AG08396 (cell line): ENCODE results near the gene PCDHGB6.
"Not testable (repeated sequence)": the region's sequence is repeated elsewhere in the genome, so short reads cannot be mapped to it uniquely, and the experiment has no call there.

Experiments
- DNase-seq: peaks from one replicate; pipeline ENCODE4 v3.0.0; 2012; ENCODE audit warnings: low spot score, mixed read lengths

PCDHGB6 gene

DNA sequence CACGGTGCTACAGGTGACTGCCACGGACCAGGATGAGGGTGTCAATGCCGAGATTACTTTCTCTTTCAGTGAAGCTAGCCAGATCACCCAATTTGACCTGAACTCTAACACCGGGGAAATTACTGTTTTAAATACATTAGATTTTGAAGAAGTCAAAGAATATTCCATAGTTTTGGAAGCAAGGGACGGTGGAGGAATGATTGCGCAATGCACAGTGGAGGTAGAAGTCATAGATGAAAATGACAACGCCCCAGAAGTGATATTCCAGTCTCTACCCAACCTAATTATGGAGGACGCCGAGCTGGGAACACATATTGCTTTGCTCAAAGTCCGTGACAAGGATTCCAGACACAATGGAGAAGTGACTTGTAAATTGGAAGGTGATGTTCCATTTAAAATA lies 19.2 kb upstream of the PCDHGB6 start:
- no peak for DNase-seq

DNA sequence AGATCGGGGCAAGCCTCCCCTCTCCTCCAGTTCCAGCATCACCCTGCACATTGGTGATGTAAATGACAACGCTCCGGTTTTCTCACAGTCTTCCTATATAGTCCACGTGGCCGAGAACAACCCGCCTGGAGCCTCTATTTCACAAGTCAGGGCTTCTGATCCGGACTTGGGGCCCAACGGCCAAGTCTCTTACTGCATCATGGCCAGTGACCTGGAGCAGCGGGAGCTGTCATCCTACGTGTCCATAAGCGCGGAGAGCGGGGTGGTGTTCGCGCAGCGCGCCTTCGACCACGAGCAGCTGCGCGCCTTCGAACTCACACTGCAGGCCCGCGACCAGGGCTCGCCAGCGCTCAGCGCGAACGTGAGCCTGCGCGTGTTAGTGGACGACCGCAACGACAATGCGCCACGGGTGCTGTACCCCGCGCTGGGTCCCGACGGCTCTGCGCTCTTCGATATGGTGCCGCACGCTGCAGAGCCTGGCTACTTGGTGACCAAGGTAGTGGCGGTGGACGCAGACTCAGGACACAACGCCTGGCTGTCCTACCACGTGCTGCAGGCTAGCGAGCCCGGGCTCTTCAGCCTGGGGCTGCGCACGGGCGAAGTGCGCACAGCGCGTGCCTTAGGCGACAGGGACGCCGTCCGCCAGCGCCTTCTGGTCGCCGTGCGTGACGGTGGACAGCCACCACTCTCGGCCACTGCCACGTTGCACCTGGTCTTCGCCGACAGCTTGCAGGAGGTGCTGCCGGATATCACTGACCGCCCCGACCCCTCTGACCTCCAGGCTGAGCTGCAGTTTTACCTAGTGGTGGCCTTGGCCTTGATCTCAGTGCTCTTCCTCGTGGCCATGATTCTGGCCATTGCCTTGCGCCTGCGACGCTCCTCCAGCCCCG lies 18.4 kb upstream of the PCDHGB6 start:
- DNase-seq = no peak

DNA sequence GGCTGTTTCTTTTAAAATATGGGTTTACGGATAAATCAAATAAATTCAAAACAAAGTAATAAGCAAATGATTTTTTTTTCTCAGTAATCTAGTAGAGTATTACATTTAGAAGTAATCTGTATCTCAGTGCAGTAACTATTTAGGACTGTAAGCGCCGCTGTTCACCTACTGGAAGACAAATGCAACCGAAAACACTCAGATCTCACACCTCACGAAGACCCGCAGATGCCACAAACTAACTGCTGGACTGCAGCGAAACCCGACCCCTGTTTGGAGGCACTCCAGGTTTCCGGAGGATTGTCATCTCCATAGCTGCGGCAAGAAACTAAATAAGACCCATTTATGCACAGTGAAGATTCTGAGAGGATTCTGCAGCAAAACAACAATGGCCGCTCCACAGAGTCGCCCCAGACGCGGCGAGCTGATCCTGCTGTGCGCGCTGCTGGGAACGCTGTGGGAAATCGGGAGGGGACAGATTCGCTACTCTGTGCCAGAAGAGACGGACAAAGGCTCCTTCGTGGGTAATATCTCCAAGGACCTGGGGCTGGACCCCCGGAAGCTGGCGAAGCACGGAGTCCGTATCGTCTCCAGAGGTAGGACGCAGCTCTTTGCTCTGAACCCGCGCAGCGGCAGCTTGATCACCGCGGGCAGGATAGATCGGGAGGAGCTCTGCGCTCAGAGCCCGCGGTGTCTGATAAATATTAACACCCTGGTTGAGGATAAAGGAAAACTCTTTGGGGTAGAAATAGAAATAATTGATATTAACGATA lies 15.2 kb upstream of the PCDHGB6 start, which contains the start of gene PCDHGA8:
TSS of gene PCDHGA8 (plus strand) at position 205 of the 770 bp plus-strand sequence. CDS start at position 386, 181 bp downstream.
- no peak for DNase-seq

DNA sequence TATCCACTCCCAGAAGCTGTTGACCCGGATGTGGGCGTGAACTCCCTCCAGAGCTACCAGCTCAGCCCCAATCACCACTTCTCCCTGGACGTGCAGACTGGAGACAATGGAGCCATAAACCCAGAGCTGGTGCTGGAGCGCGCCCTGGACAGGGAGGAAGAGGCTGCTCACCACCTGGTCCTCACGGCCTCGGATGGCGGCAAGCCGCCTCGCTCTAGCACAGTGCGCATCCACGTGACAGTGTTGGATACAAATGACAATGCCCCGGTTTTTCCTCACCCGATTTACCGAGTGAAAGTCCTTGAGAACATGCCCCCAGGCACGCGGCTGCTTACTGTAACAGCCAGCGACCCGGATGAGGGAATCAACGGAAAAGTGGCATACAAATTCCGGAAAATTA lies 14.6 kb upstream of the PCDHGB6 start:
- no peak for DNase-seq

DNA sequence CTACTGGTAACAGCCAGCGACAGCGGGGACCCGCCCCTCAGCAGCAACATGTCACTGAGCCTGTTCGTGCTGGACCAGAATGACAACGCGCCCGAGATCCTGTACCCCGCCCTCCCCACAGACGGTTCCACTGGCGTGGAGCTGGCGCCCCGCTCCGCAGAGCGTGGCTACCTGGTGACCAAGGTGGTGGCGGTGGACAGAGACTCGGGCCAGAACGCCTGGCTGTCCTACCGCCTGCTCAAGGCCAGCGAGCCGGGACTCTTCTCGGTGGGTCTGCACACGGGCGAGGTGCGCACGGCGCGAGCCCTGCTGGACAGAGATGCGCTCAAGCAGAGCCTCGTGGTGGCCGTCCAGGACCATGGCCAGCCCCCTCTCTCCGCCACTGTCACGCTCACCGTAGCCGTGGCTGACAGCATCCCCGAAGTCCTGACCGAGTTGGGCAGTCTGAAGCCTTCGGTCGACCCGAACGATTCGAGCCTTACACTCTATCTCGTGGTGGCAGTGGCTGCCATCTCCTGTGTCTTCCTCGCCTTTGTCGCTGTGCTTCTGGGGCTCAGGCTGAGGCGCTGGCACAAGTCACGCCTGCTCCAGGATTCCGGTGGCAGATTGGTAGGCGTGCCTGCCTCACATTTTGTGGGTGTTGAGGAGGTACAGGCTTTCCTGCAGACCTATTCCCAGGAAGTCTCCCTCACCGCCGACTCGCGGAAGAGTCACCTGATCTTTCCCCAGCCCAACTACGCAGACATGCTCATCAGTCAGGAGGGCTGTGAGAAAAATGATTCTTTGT lies 13.2 kb upstream of the PCDHGB6 start:
- not testable (repeated sequence) for DNase-seq

DNA sequence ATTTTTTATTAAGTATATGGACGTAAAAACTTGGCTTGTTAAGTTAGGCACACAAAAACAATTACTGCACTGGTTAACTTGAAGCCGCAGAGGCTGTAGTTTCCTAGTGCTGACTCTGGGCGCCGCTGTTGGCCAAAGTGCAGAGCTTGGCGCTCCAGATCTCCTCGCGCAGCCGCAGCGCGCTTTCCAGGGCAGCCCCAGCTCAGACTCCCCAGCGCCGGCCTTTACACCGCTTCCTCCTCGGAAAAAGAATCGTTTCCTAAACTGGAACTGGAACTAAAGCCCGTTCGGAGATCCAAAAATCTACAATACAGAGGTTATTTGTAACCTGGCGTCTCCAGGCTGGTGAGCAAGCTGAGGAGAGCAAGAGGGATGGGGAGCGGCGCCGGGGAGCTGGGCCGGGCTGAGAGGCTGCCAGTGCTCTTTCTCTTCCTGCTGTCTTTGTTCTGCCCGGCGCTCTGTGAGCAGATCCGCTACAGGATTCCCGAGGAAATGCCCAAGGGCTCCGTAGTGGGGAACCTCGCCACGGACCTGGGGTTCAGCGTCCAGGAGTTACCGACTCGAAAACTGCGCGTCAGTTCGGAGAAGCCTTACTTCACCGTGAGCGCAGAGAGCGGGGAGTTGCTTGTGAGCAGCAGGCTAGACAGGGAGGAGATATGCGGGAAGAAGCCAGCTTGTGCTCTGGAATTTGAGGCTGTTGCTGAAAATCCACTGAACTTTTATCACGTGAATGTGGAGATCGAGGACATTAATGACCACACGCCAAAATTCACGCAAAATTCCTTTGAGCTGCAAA lies 9.9 kb upstream of the PCDHGB6 start, which contains the start of gene PCDHGB5:
TSS of gene PCDHGB5 (plus strand) at position 192 of the 796 bp plus-strand sequence. CDS start at position 373, 181 bp downstream.
- DNase-seq = peak; percentile 66

DNA sequence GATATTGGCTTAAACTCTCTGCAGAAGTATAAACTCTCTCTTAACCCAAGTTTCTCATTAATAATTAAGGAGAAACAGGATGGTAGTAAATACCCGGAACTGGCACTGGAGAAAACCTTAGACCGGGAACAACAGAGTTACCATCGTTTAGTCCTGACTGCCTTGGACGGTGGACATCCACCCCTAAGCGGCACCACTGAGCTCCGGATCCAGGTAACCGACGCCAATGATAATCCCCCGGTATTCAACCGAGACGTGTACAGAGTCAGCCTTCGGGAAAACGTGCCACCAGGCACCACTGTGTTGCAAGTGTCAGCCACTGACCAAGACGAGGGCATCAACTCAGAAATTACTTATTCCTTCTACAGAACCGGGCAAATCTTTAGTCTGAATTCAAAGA lies 9.2 kb upstream of the PCDHGB6 start:
- no peak for DNase-seq

DNA sequence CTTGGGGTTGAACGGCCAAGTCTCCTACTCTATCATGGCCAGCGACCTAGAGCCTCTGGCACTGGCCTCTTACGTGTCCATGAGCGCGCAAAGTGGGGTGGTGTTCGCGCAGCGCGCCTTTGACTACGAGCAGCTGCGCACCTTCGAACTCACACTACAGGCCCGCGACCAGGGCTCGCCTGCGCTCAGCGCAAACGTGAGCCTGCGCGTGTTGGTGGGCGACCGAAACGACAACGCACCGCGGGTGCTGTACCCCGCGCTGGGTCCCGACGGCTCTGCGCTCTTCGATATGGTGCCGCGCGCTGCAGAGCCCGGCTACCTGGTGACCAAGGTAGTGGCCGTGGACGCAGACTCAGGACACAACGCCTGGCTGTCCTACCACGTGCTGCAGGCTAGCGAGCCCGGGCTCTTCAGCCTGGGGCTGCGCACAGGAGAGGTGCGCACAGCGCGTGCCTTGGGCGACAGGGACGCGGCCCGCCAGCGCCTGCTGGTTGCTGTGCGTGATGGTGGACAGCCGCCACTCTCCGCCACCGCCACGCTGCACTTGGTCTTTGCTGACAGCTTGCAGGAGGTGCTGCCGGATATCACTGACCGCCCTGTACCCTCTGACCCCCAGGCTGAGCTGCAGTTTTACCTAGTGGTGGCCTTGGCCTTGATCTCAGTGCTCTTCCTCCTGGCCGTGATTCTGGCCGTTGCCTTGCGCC lies 8.1 kb upstream of the PCDHGB6 start:
- no peak for DNase-seq

DNA sequence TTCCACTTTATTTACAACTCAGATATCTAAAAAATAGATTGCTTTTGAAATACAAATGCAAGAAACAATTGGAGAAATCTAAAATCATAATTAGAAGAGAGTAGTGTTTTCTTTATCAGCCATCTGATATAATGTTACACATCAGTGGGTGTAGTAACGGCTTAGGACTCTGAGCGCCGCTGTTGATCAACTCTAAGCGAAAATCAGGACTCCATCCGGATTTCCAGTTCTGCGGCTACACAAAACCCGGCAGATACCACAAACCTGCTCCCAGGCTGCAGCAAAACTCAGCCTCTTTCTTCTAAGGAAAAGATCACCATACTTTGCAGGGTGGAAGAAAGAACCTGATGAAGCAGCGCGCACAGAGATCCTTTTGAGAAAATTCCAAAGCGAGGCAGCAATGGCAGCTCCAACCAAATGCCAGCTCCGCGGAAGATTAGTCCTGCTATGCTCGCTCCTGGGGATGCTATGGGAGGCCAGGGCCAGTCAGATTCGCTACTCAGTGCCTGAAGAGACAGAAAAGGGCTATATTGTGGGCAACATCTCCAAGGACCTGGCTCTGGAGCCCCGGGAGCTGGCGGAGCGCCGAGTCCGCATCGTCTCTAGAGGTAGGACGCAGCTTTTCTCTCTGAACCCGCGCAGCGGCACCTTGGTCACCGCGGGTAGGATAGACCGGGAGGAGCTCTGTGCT lies 5.1 kb upstream of the PCDHGB6 start, which contains the start of gene PCDHGA9:
TSS of gene PCDHGA9 (plus strand) at position 226 of the 691 bp plus-strand sequence. CDS start at position 401, 175 bp downstream.
- DNase-seq = peak; percentile 70

DNA sequence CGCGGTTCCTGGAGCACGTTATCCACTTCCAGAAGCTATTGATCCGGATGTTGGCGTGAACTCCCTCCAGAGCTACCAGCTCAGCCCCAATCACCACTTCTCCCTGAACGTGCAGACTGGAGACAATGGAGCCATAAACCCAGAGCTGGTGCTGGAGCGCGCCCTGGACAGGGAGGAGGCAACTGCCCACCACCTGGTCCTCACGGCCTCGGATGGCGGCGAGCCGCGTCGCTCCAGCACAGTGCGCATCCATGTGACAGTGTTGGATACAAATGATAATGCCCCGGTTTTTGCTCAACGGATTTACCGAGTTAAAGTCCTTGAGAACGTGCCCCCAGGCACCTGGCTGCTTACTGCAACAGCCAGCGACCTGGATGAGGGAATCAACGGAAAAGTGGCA lies 4.4 kb upstream of the PCDHGB6 start:
- no peak for DNase-seq

DNA sequence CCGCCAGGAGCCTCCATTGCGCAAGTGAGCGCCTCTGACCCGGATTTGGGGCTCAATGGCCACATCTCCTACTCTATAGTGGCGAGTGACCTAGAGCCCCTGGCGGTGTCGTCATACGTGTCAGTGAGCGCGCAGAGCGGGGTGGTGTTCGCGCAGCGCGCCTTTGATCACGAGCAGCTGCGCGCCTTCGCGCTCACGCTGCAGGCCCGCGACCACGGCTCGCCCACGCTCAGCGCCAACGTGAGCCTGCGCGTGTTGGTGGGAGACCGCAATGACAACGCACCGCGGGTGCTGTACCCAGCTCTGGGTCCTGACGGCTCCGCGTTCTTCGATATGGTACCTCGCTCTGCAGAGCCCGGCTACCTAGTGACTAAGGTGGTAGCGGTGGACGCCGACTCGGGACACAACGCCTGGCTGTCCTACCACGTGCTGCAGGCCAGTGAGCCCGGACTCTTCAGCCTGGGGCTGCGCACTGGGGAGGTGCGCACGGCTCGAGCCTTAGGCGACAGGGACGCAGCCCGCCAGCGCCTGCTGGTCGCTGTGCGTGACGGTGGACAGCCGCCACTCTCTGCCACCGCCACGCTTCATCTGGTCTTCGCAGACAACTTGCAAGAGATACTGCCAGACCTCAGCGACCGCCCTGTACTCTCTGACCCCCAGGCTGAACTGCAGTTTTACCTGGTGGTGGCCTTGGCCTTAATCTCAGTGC lies 1.9 kb downstream of the PCDHGB6 start:
- DNase-seq = no peak

DNA sequence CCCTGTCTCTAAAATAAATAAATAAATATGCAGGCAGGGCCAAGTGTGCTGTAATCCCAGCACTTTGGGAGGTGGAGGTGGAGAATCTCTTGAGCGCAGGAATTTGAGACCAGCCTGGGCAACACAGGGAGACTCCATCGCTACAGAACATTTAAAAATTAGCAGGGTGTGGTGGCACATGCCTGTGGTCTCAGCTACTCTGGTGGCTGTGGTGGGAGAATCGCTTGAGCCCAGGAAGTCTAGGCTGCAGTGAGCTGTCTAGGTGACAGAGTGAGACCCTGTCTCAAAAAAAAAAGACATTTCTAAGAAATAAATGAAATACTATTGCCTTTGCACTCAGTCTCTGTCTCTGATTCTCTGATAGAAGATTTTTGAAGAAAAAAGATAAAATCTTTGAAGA lies 3.8 kb downstream of the PCDHGB6 start:
- DNase-seq = no peak

DNA sequence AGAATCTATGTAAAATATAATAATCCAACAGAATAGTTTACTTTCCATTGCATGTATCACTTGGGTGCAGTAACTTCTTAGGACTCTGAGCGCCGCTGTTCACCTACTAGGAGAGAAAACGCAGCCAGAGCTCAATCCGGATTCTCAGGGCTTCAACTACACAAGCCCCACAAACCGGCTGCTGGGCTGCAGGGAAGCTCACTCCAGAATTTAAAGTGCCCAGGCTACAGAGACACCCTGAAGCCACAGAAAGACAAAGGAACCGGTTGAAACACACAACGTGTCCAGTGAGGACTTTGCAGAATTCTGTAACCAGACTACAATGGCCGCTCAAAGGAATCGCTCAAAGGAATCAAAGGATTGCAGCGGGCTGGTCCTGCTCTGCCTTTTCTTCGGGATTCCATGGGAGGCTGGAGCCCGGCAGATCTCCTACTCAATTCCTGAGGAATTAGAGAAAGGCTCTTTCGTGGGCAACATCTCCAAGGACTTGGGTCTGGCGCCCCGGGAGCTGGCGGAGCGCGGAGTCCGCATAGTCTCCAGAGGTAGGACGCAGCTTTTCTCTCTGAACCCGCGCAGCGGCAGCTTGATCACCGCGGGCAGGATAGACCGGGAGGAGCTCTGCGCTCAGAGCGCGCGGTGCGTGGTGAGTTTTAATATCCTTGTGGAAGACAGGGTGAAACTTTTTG lies 5.2 kb downstream of the PCDHGB6 start, which contains the start of gene PCDHGA10:
TSS of gene PCDHGA10 (plus strand) at position 134 of the 686 bp plus-strand sequence. CDS start at position 323, 189 bp downstream.
- peak; percentile 81 for DNase-seq

DNA sequence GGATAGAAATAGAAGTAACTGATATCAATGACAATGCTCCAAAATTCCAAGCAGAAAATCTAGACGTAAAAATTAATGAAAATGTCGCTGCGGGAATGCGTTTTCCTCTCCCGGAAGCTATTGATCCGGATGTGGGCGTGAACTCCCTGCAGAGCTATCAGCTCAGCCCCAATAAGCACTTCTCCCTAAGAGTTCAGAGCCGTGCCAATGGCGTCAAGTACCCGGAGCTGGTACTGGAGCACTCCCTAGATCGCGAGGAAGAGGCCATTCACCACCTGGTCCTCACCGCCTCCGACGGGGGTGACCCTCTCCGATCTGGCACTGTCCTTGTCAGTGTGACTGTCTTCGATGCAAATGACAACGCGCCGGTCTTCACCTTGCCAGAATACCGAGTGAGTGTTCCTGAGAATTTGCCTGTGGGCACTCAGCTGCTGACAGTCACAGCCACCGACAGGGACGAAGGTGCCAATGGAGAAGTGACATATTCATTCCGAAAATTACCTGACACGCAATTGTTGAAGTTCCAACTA lies 5.8 kb downstream of the PCDHGB6 start:
- DNase-seq = no peak

DNA sequence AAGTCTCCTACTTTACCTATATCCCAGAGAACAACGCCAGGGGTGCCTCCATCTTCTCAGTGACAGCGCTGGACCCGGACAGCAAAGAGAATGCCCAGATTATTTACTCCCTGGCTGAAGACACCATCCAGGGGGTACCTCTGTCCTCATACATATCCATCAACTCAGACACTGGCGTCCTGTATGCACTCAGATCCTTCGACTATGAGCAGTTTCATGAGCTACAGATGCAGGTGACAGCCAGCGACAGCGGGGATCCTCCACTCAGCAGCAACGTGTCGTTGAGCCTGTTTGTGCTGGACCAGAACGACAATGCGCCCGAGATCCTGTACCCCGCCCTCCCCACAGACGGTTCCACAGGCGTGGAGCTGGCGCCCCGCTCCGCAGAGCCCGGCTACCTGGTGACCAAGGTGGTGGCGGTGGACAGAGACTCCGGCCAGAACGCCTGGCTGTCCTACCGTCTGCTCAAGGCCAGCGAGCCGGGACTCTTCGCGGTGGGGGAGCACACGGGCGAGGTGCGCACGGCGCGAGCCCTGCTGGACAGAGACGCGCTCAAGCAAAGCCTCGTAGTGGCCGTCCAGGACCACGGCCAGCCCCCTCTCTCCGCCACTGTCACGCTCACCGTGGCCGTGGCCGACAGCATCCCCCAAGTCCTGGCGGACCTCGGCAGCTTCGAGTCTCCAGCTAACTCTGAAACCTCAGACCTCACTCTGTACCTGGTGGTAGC lies 6.9 kb downstream of the PCDHGB6 start:
- DNase-seq = not testable (repeated sequence)

DNA sequence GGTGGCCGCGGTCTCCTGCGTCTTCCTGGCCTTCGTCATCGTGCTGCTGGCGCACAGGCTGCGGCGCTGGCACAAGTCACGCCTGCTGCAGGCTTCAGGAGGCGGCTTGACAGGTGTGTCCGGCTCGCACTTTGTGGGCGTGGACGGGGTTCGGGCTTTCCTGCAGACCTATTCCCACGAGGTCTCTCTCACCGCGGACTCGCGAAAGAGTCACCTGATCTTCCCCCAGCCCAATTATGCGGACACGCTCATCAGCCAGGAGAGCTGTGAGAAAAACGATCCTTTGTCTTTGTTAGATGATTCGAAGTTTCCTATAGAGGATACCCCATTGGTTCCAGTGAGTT lies 7.4 kb downstream of the PCDHGB6 start:
- not testable (repeated sequence) for DNase-seq

DNA sequence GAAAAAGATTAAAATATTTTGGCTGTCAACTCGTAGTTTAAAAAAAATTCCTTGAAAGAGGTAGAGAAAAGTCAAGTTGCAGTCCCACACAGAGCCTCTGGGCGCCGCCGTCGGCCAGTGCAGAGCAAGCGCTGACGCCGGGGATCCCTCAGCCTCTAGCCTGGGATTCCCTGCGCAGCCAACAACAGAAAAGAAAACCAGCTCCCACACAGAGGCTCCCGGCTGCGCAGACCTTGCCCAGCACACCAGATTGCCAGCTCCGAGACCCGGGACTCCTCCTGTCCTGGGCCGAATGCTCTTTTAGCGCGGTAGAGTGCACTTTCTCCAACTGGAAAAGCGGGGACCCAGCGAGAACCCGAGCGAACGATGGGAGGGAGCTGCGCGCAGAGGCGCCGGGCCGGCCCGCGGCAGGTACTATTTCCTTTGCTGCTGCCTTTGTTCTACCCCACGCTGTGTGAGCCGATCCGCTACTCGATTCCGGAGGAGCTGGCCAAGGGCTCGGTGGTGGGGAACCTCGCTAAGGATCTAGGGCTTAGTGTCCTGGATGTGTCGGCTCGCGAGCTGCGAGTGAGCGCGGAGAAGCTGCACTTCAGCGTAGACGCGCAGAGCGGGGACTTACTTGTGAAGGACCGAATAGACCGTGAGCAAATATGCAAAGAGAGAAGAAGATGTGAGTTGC lies 9.8 kb downstream of the PCDHGB6 start, which contains the start of gene PCDHGB7:
TSS of gene PCDHGB7 (plus strand) at position 184 of the 679 bp plus-strand sequence. CDS start at position 367, 183 bp downstream.
- peak; percentile 78 for DNase-seq
